NCI-H1105 treated with DMSO at 0.1 percent for 48 hours (cell line): ENCODE measurements around the gene CAVIN3.

ENCODE experiments used
- DNase-seq: peaks from one replicate; lab custom pipeline; 2025; lab: John Stamatoyannopoulos, UW

CAVIN3 gene

GRCh38 chr11:6320411-6321155 is at the start of gene CAVIN3:
CAVIN3 (minus strand) TSS chr11:6320501; CDS start chr11:6320476, 25 bp downstream.
- no peak for DNase-seq

- no peak for DNase-seq
These were observed 45.4 kb upstream of the CAVIN3 start for GRCh38 chr11:6365659-6366058.

GRCh38 chr11:6362873-6363678 is 42.8 kb upstream of the CAVIN3 start:
- DNase-seq, result peak; percentile 61

GRCh38 chr11:6362185-6362872 is 42.0 kb upstream of the CAVIN3 start:
- no peak for DNase-seq

- no peak for DNase-seq
These were observed 39.9 kb upstream of the CAVIN3 start for GRCh38 chr11:6360183-6360582.

- no peak for DNase-seq
These were observed 36.9 kb upstream of the CAVIN3 start for GRCh38 chr11:6357222-6357621.

GRCh38 chr11:6356503-6357055 is 36.3 kb upstream of the CAVIN3 start:
- DNase-seq, result no peak

- no peak for DNase-seq
These were observed 34.6 kb upstream of the CAVIN3 start for GRCh38 chr11:6354651-6355485.

- DNase-seq, result peak; percentile 95
These were observed 33.2 kb upstream of the CAVIN3 start for GRCh38 chr11:6353367-6353987.

GRCh38 chr11:6351782-6352382 is 31.6 kb upstream of the CAVIN3 start:
- DNase-seq, result no peak

GRCh38 chr11:6350486-6350885 is 30.2 kb upstream of the CAVIN3 start:
- no peak for DNase-seq

GRCh38 chr11:6350043-6350442 is 29.7 kb upstream of the CAVIN3 start:
- no peak for DNase-seq

- no peak for DNase-seq
These were observed 25.1 kb upstream of the CAVIN3 start for GRCh38 chr11:6345366-6345765.

- DNase-seq, result no peak
These were observed 16.0 kb upstream of the CAVIN3 start for GRCh38 chr11:6336293-6336692.

- no peak for DNase-seq
These were observed 14.5 kb upstream of the CAVIN3 start for GRCh38 chr11:6334806-6335205.

GRCh38 chr11:6333095-6333494 is 12.8 kb upstream of the CAVIN3 start:
- DNase-seq, result peak; percentile 82

GRCh38 chr11:6332066-6332465 is 11.8 kb upstream of the CAVIN3 start:
- DNase-seq, result no peak

- DNase-seq, result no peak
These were observed 8.0 kb upstream of the CAVIN3 start for GRCh38 chr11:6328321-6328720.

- no peak for DNase-seq
These were observed 7.5 kb upstream of the CAVIN3 start for GRCh38 chr11:6327806-6328205.

GRCh38 chr11:6326985-6327384 is 6.7 kb upstream of the CAVIN3 start:
- DNase-seq, result no peak

- DNase-seq, result no peak
These were observed 6.0 kb upstream of the CAVIN3 start for GRCh38 chr11:6326303-6326702.
